Measurements from ENCODE around the gene TMUB1.

DNA sequence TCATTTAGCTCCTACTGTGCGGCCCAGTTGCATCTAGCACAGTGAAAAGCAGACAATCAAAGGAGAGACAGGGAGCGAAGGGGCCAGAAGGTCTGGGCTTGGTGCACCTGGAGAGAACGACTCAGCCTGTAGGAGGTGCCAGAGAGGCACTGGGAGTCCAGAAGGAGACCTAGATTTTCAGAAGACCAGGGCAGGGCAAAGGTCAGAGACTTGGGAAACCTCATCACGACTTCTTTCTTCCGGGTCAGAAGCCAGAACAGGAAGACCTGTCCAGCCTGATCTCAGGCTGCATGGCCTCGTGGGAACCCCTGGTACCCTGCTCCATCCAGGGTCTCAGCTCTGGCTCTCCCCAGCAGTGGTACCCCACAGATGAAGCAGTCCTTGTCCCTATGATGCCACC lies 8.1 kb upstream of the TMUB1 start:
- TF ChIP-seq POLR2A (IDR thresholded peaks at IDR 0.05): no peak
- TF ChIP-seq, protein P1, sequence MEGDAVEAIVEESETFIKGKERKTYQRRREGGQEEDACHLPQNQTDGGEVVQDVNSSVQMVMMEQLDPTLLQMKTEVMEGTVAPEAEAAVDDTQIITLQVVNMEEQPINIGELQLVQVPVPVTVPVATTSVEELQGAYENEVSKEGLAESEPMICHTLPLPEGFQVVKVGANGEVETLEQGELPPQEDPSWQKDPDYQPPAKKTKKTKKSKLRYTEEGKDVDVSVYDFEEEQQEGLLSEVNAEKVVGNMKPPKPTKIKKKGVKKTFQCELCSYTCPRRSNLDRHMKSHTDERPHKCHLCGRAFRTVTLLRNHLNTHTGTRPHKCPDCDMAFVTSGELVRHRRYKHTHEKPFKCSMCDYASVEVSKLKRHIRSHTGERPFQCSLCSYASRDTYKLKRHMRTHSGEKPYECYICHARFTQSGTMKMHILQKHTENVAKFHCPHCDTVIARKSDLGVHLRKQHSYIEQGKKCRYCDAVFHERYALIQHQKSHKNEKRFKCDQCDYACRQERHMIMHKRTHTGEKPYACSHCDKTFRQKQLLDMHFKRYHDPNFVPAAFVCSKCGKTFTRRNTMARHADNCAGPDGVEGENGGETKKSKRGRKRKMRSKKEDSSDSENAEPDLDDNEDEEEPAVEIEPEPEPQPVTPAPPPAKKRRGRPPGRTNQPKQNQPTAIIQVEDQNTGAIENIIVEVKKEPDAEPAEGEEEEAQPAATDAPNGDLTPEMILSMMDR (IDR thresholded peaks at IDR 0.05): no peak
